Loucy (cell line): ENCODE results near the gene SYNC.

ENCODE experiments used
- H2AFZ ChIP-seq: fragments of 200-600 bp; sonication (generic); 2 replicates; pipeline ENCODE4 v1.6.0; 2016; ENCODE audit warnings: antibody characterized with exemption, mild to moderate bottlenecking, low read length, moderate library complexity
- H3F3A ChIP-seq: fragments of 200-600 bp; 2 replicates; pipeline ENCODE4 v1.6.0; 2016; ENCODE audit warnings: antibody characterized with exemption, low read depth, mild to moderate bottlenecking
- H3K27me3 ChIP-seq: fragments of 200-600 bp; sonication (generic); 2 replicates; pipeline ENCODE4 v1.6.1; 2014; ENCODE audit warnings: low read length, mild to moderate bottlenecking; ENCODE audit not compliant: insufficient read depth, poor library complexity, severe bottlenecking
- H3K36me3 ChIP-seq: fragments of 200-600 bp; sonication (generic); 2 replicates; pipeline ENCODE4 v1.6.1; 2016; ENCODE audit warnings: low read length; ENCODE audit not compliant: insufficient read depth
- H3K4me1 ChIP-seq: fragments of 200-600 bp; sonication (generic); 2 replicates; pipeline ENCODE4 v1.5.1; 2014; ENCODE audit warnings: low read length, mild to moderate bottlenecking; ENCODE audit not compliant: insufficient read depth, poor library complexity, severe bottlenecking
- H3K4me2 ChIP-seq: fragments of 200-600 bp; sonication (generic); 2 replicates; pipeline ENCODE4 v1.6.0; 2014; ENCODE audit warnings: antibody characterized with exemption, low read length, low read depth, mild to moderate bottlenecking; ENCODE audit not compliant: poor library complexity, severe bottlenecking
- H3K4me3 ChIP-seq: fragments of 200-600 bp; sonication (generic); 2 replicates; pipeline ENCODE4 v1.5.1; 2014; ENCODE audit warnings: low read length, mild to moderate bottlenecking, mixed read lengths; ENCODE audit not compliant: poor library complexity, severe bottlenecking
- H3K79me2 ChIP-seq: fragments of 200-600 bp; sonication (generic); 2 replicates; pipeline ENCODE4 v1.6.1; 2014; ENCODE audit warnings: low read length; ENCODE audit not compliant: insufficient read depth
- H3K9ac ChIP-seq: fragments of 200-600 bp; sonication (generic); 2 replicates; pipeline ENCODE4 v1.6.0; 2014; ENCODE audit warnings: mild to moderate bottlenecking, low read depth, low read length, moderate library complexity; ENCODE audit not compliant: poor library complexity, severe bottlenecking
- H3K9me2 ChIP-seq: fragments of 200-600 bp; sonication (generic); replicated peaks from 2 replicates; pipeline ENCODE4 v1.6.1; 2016; ENCODE audit warnings: low read depth, low read length, mixed read lengths
- H3K9me3 ChIP-seq: fragments of 200-600 bp; sonication (generic); 2 replicates; pipeline ENCODE4 v1.6.1; 2014; ENCODE audit warnings: mild to moderate bottlenecking, antibody characterized with exemption, low read length, low read depth; ENCODE audit not compliant: insufficient read depth
- H4K20me1 ChIP-seq: fragments of 200-600 bp; sonication (generic); 2 replicates; pipeline ENCODE4 v1.6.0; 2014; ENCODE audit warnings: antibody characterized with exemption, low read length, mild to moderate bottlenecking; ENCODE audit not compliant: insufficient read depth, poor library complexity, severe bottlenecking
- CTCF ChIP-seq: fragments of 200-600 bp; sonication (generic); conservative IDR thresholded peaks from 2 replicates; pipeline ENCODE4 v1.5.1; 2014; ENCODE audit warnings: mild to moderate bottlenecking, antibody characterized with exemption, low read length
- EZH2phosphoT487 ChIP-seq: fragments of 200-600 bp; IDR thresholded peaks from 2 replicates; pipeline ENCODE4 v1.6.1; 2018; ENCODE audit warnings: antibody characterized with exemption, mild to moderate bottlenecking, moderate library complexity, borderline replicate concordance

Gene SYNC

DNA sequence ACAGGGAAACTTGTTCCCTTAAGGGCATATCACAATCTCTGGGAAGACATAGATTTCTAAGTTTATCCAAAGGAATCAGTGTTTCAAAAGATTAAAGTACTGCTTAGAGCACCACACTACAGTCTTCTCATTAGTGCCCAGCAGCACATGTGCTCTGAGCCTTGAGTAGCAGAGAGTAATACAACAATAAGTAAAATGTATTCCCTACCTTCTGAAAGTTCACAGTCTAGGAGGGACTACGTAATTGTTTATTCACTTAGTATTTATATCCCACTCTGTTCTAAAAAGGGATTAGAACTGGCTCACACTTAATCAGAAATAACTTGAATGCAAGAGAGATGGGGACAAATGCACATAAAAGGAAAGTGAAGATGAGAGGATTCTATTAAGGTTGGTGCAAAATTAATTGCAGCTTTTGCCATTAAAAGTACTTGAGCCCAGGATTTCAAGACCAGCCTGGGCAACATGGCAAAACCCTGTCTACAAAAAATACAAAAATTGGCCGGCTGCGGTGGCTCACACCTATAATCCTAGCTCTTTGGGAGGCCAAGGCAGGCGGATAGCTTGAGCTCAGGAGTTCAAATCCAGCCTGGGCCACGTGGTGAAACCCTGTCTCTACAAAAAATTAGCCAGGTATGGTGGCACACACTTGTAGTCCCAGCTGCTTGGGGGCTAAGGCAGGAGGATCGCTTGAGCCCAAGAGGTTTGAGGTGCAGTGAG lies 9.0 kb downstream of the SYNC start:
- Histone ChIP-seq H3K4me3 (no peak overlapping the region), H3K9ac (no peak overlapping the region), H3K4me2 (no peak overlapping the region)

DNA sequence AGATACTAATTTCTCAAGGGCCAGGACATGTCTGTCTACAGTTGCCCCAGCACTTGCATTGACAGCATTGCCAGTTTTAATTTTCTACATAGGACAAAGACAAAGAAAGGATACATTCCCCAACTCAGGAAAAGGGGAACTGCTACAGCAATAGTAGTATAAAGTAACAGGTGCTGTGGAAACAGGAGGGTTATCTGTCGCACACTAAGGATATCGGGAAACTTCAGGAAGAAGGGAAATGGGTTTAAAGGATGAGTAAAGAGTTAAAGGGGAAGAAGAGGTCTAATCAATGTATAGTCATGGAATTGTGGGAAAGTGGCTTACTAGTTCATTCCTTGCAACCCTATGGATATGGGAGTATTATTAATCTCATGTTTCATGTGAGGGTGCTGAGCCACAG lies 16.2 kb downstream of the SYNC start:
- Histone ChIP-seq H3K9ac (no peak overlapping the region), H4K20me1 (no peaks in the 10 kb centered on the region), H3K9me3 (no peaks in the 10 kb centered on the region), H3K27me3 (no peaks in the 10 kb centered on the region), H3K79me2 (no peaks in the 10 kb centered on the region), H3K4me1 (no peaks in the 10 kb centered on the region), H3K36me3 (peaks cover 51% of the 10 kb centered on the region; the same call in 1 of the 2 replicates), H3K4me2 (no peak overlapping the region), H2AFZ (no peak overlapping the region), H3F3A (no peaks in the 10 kb centered on the region), H3K4me3 (no peak overlapping the region), H3K9me2 (no peaks in the 10 kb centered on the region)
- TF ChIP-seq EZH2phosphoT487 (no peak), CTCF (no peak)

More for the DNA sequence above, 9.0 kb downstream of the SYNC start:
- Histone ChIP-seq H4K20me1 (no peaks in the 10 kb centered on the region), H2AFZ (no peak overlapping the region), H3K4me1 (no peaks in the 10 kb centered on the region), H3K36me3 (no peaks in the 10 kb centered on the region), H3K9me3 (no peaks in the 10 kb centered on the region), H3K79me2 (no peaks in the 10 kb centered on the region), H3K9me2 (no peaks in the 10 kb centered on the region), H3F3A (no peaks in the 10 kb centered on the region), H3K27me3 (no peaks in the 10 kb centered on the region)
- TF ChIP-seq CTCF, result no peak
- TF ChIP-seq EZH2phosphoT487, result no peak

DNA sequence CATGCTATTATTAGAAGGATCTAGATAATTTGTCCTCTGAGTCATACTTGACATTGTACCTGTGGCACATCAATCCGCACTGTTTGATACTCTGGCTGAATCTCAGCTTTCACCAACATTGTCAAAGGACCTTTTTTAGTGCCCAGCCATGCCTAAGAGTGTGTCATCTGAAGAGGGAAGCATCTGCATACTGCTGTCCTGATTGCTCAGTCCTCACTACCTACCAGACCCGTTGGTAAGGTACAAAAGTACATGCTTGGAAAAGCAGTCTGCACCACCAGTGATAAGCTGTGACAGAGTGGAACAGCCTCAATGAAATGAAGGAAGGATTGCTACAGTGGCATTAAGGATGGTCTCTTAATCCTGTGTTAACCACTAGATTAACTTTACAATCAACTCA lies 17.1 kb downstream of the SYNC start:
- Histone ChIP-seq H3K9me2 (no peaks in the 10 kb centered on the region), H3K4me3 (no peak overlapping the region), H3K4me1 (no peaks in the 10 kb centered on the region), H3F3A (no peaks in the 10 kb centered on the region), H3K4me2 (no peak overlapping the region), H3K36me3 (peaks cover 59% of the 10 kb centered on the region; the same call in 1 of the 2 replicates), H3K79me2 (no peaks in the 10 kb centered on the region), H3K9me3 (no peaks in the 10 kb centered on the region), H3K9ac (no peak overlapping the region), H3K27me3 (no peaks in the 10 kb centered on the region), H4K20me1 (no peaks in the 10 kb centered on the region), H2AFZ (no peak overlapping the region)
- no peak for TF ChIP-seq CTCF
- TF ChIP-seq EZH2phosphoT487, result no peak
